Pancreas (tissue), 10 donors: ENCODE measurements around the gene FAM199X. TPM values are rescaled to one million over a fixed set of nuclear protein-coding genes. Genes with fewer than 3 reads are reported as not detected.

ENCODE experiments used
- ATAC-seq, 4 donors: fragments of 200-7000 bp; cut with Tn5 transposase; one replicate each; pipeline versions ENCODE4 v1.8.0 to v1.9.1; 2020; ENCODE audit warnings: mild to moderate bottlenecking in 4 of 4, moderate library complexity in 4 of 4
- DNase-seq, 6 donors: peaks; one replicate each; pipeline ENCODE4 v3.0.0-alpha.2; 2020
- FAIRE-seq: peaks from 2 replicates; lab custom pipeline; 2012; peaks lifted over from hg19 to GRCh38; lab: Jason Lieb, UNC
- H3K27ac ChIP-seq, 4 donors: fragments of 200-600 bp; sonication (generic); 1 replicate in 3 of 4; 2 replicates in 1 of 4; pipeline versions ENCODE4 v1.5.0 to v1.8.0; 2020
- H3K27me3 ChIP-seq, 4 donors: fragments of 200-600 bp; one replicate each; pipeline ENCODE4 v1.8.0; 2021
- H3K36me3 ChIP-seq, 3 donors: fragments of 200-600 bp; sonication (generic) in 1 of 3; one replicate each; pipeline versions ENCODE4 v1.5.0 to v1.8.0; 2020 to 2021
- H3K4me1 ChIP-seq, 3 donors: fragments of 200-600 bp; one replicate each; pipeline ENCODE4 v1.8.0; 2021
- H3K4me3 ChIP-seq, 4 donors: fragments of 200-600 bp; sonication (generic) in 2 of 4; one replicate each; pipeline versions ENCODE4 v1.5.0 to v1.8.0; 2020 to 2021
- H3K9me3 ChIP-seq, 4 donors: fragments of 200-600 bp; one replicate each; pipeline ENCODE4 v1.8.0; 2021
- WGBS, 2 donors: extraction: QIAGEN DNeasy Blood & Tissue Kit; methylation state at CpG; one replicate each; pipeline ENCODE4 v1.1.7; 2013; 5-methylcytosine and 5-hydroxymethylcytosine counted together
- intact Hi-C, 3 donors: fragments of 100-400 bp; cut with DNase I; formaldehyde crosslinking; loops; one replicate each; pipeline versions ENCODE4 v1.11.1 to v1.14.2; 2022
- polyA plus RNA-seq, 2 donors: library from polyadenylated mRNA; stranded (reverse); fragments of 200-250 nt; gene quantifications; one replicate each; pipeline ENCODE4 v1.2.3, GENCODE V29; 2013
- total RNA-seq, 6 donors: library from RNA; stranded (reverse); fragmentation: NEBNext Ultra II Directional in 4 of 6; extraction: Animal tissue kit (Norgen Biotek cat#: 25700) in 4 of 6; gene quantifications; one replicate each; pipeline versions ENCODE4 v1.2.1 to v1.2.4, GENCODE V29; 2021 to 2023
- TF ChIP-seq, protein P1 (sequence below), 4 donors: fragments of 200-600 bp; sonication (generic) in 3 of 4; IDR thresholded peaks; one replicate each; pipeline versions ENCODE4 v1.5.0 to v1.8.0; 2021; ENCODE audit warnings: antibody characterized with exemption in 4 of 4
- donor health status: healthy with polysubstance abuse.
- donor health status: DM: no; HTN: no; CAD: no; lungs with moderate emphysema.
- donor health status: DM: no; HTN: no; CAD: no.
- donor health status: control.
- donor health status: control.
- donor health status: Bipolar disorder and iron deficiency.
- donor health status: DM: yes; HTN: yes; CAD: no.
- donor health status: DM: no; HTN: no; CAD: no.
- donor health status: DM: no; HTN: no; CAD: no.
- donor health status: DM: yes; HTN: yes; CAD: no.

Gene FAM199X
- total RNA-seq: 10 to 100 TPM in 4 of 6 donors, 1 to 10 TPM in 2; 7.7 to 14.4 (median 11.3) TPM
- 1 to 10 TPM; 6.8 to 9.9 TPM for polyA plus RNA-seq

GRCh38 chrX:104165894-104166734, at the start of gene FAM199X:
FAM199X (plus strand) TSS chrX:104166453; CDS start chrX:104166786, 333 bp downstream.
- DNase-seq: peak; percentile 84 to 94 (median 90)
- peak within 1 kb of the TSS; percentile 55 to 64 (median 57) for H3K4me3 ChIP-seq
- H3K9me3 ChIP-seq: no peaks in the 10 kb centered on the region
- intact Hi-C loops: no loop called here
- peak; percentile 92 to 98 (median 96) for ATAC-seq
- H3K27me3 ChIP-seq: no peaks in the 10 kb centered on the region
- no peak for FAIRE-seq
- WGBS, 2 donors: 1 to 33% methylated on average over 45 to 70 of the region's 71 CpGs
- TF ChIP-seq, protein P1, sequence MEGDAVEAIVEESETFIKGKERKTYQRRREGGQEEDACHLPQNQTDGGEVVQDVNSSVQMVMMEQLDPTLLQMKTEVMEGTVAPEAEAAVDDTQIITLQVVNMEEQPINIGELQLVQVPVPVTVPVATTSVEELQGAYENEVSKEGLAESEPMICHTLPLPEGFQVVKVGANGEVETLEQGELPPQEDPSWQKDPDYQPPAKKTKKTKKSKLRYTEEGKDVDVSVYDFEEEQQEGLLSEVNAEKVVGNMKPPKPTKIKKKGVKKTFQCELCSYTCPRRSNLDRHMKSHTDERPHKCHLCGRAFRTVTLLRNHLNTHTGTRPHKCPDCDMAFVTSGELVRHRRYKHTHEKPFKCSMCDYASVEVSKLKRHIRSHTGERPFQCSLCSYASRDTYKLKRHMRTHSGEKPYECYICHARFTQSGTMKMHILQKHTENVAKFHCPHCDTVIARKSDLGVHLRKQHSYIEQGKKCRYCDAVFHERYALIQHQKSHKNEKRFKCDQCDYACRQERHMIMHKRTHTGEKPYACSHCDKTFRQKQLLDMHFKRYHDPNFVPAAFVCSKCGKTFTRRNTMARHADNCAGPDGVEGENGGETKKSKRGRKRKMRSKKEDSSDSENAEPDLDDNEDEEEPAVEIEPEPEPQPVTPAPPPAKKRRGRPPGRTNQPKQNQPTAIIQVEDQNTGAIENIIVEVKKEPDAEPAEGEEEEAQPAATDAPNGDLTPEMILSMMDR (IDR thresholded peaks at IDR 0.05): peak; percentile 64 to 83 (median 72)
- peak within 1 kb of the TSS; percentile 65 to 80 (median 72) for H3K27ac ChIP-seq
- no peaks in the 10 kb centered on the region for H3K36me3 ChIP-seq
- peaks cover 0 to 10% (median 4%) of the 10 kb centered on the region in 3 donors for H3K4me1 ChIP-seq

GRCh38 chrX:104117759-104118158, 48.5 kb upstream of the FAM199X start:
- no peaks in the 10 kb centered on the region for H3K36me3 ChIP-seq
- DNase-seq: no peak
- ATAC-seq: no peak
- peaks cover 0 to 5% (median 0%) of the 10 kb centered on the region in 4 donors for H3K27me3 ChIP-seq
- no peak overlapping the region for H3K27ac ChIP-seq
- TF ChIP-seq, protein P1 (IDR thresholded peaks at IDR 0.05): no peak
- intact Hi-C loops: no loop called here
- no peaks in the 10 kb centered on the region for H3K4me1 ChIP-seq
- no peak overlapping the region for H3K4me3 ChIP-seq
- no peaks in the 10 kb centered on the region for H3K9me3 ChIP-seq
- no peak for FAIRE-seq

DNA sequence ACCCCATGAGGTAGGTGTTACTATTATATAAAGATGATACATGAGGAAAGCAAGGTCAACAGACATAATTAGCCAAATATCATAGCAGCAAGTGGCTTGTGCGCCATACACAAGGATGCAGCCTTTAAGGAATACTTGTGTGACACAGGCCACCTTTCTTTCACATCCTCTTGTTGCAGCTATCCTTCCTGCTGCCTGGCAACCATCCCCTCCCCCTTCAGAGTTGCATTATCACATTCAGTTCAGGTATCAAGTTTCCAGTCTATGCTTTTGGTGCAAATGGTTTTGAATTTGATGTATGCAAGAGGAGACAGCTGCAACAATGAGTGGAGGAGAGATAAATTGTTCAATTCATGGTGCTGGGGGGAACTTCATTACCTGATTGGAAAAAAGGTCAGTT, 47.5 kb upstream of the FAM199X start:
- no peaks in the 10 kb centered on the region for H3K9me3 ChIP-seq
- ATAC-seq (no peak), DNase-seq (no peak), FAIRE-seq (no peak)
- TF ChIP-seq, protein P1 (IDR thresholded peaks at IDR 0.05): no peak
- H3K4me3 ChIP-seq: no peak overlapping the region
- no peak overlapping the region for H3K27ac ChIP-seq
- peaks cover 0 to 5% (median 0%) of the 10 kb centered on the region in 4 donors for H3K27me3 ChIP-seq
- H3K4me1 ChIP-seq: no peaks in the 10 kb centered on the region
- no peaks in the 10 kb centered on the region for H3K36me3 ChIP-seq
- intact Hi-C loops: no loop called here
- WGBS, 2 donors: 79 to 100% methylated on average over 1 of the region's 1 CpG

- TF ChIP-seq, protein P1 (IDR thresholded peaks at IDR 0.05): no peak
- no peak for FAIRE-seq
- peaks cover 0 to 6% (median 0%) of the 10 kb centered on the region in 3 donors for H3K36me3 ChIP-seq
- ATAC-seq: no peak
- no peaks in the 10 kb centered on the region for H3K4me1 ChIP-seq
- intact Hi-C loops: no loop called here
- no peak overlapping the region for H3K27ac ChIP-seq
- peaks cover 0 to 15% (median under 1%) of the 10 kb centered on the region in 4 donors for H3K27me3 ChIP-seq
- no peak overlapping the region for H3K4me3 ChIP-seq
- H3K9me3 ChIP-seq: no peaks in the 10 kb centered on the region
- 72 to 85% methylated on average over 5 of the region's 5 CpGs for WGBS, 2 donors
- no peak for DNase-seq
Observed at GRCh38 chrX:104122829-104123228, 43.4 kb upstream of the FAM199X start.

GRCh38 chrX:104126856-104127255, 39.4 kb upstream of the FAM199X start:
- 44 to 56% methylated on average over 2 of the region's 2 CpGs for WGBS, 2 donors
- no peak for FAIRE-seq
- intact Hi-C loops: no loop called here
- Histone ChIP-seq H3K36me3 (peaks cover 0 to 6% (median 0%) of the 10 kb centered on the region in 3 donors), H3K27ac (no peak overlapping the region), H3K27me3 (peaks cover 0 to 17% (median 3%) of the 10 kb centered on the region in 4 donors), H3K9me3 (no peaks in the 10 kb centered on the region), H3K4me3 (no peak overlapping the region), H3K4me1 (no peaks in the 10 kb centered on the region)
- no peak for ATAC-seq
- DNase-seq: no peak
- TF ChIP-seq, protein P1 (IDR thresholded peaks at IDR 0.05): no peak
